ENCODE results near the gene KANK3.

KANK3 gene

GRCh38 chr19:8373867-8374813 lies 31.1 kb upstream of the KANK3 start:
- Histone ChIP-seq H3K4me1 (ENCODE audit: insufficient read depth, low read length, poor library complexity, severe bottlenecking) (no peaks in the 10 kb centered on the region), H3K4me2 (ENCODE audit: low read depth, low read length, poor library complexity, severe bottlenecking) (no peak overlapping the region), H3K9me3 (ENCODE audit: insufficient read depth, low read depth, low read length) (no peaks in the 10 kb centered on the region), H3K36me3 (ENCODE audit: insufficient read depth, low read length) (no peaks in the 10 kb centered on the region), H3F3A (ENCODE audit: low read depth) (no peaks in the 10 kb centered on the region), H3K9me2 (replicated peaks; ENCODE audit: low read depth, low read length) (no peaks in the 10 kb centered on the region), H3K4me3 (ENCODE audit: low read length, poor library complexity, severe bottlenecking) (no peak overlapping the region), H3K27me3 (ENCODE audit: insufficient read depth, low read length, poor library complexity, severe bottlenecking) (no peaks in the 10 kb centered on the region), H2AFZ (ENCODE audit: low read length) (no peak overlapping the region), H3K79me2 (ENCODE audit: insufficient read depth, low read length) (no peaks in the 10 kb centered on the region), H3K9ac (ENCODE audit: low read depth, low read length, poor library complexity, severe bottlenecking) (no peak overlapping the region), H4K20me1 (ENCODE audit: insufficient read depth, low read length, poor library complexity, severe bottlenecking) (no peaks in the 10 kb centered on the region)
- TF ChIP-seq EZH2phosphoT487 (IDR thresholded peaks at IDR 0.05; ENCODE audit: borderline replicate concordance) (no peak), CTCF (conservative IDR thresholded peaks at IDR 0.05; ENCODE audit: low read length) (no peak)

GRCh38 chr19:8371011-8371804 lies 28.1 kb upstream of the KANK3 start:
- Histone ChIP-seq H2AFZ (ENCODE audit: low read length) (no peak overlapping the region), H4K20me1 (ENCODE audit: insufficient read depth, low read length, poor library complexity, severe bottlenecking) (no peaks in the 10 kb centered on the region), H3K9me3 (ENCODE audit: insufficient read depth, low read depth, low read length) (no peaks in the 10 kb centered on the region), H3K79me2 (ENCODE audit: insufficient read depth, low read length) (no peaks in the 10 kb centered on the region), H3K9me2 (replicated peaks; ENCODE audit: low read depth, low read length) (no peaks in the 10 kb centered on the region), H3K27me3 (ENCODE audit: insufficient read depth, low read length, poor library complexity, severe bottlenecking) (no peaks in the 10 kb centered on the region), H3F3A (ENCODE audit: low read depth) (no peaks in the 10 kb centered on the region), H3K4me1 (ENCODE audit: insufficient read depth, low read length, poor library complexity, severe bottlenecking) (no peaks in the 10 kb centered on the region), H3K4me3 (ENCODE audit: low read length, poor library complexity, severe bottlenecking) (no peak overlapping the region), H3K4me2 (ENCODE audit: low read depth, low read length, poor library complexity, severe bottlenecking) (no peak overlapping the region), H3K9ac (ENCODE audit: low read depth, low read length, poor library complexity, severe bottlenecking) (peak overlapping the region; percentile 12), H3K36me3 (ENCODE audit: insufficient read depth, low read length) (no peaks in the 10 kb centered on the region)
- TF ChIP-seq EZH2phosphoT487 (IDR thresholded peaks at IDR 0.05; ENCODE audit: borderline replicate concordance) (no peak), CTCF (conservative IDR thresholded peaks at IDR 0.05; ENCODE audit: low read length) (no peak)

GRCh38 chr19:8370176-8371010 lies 27.3 kb upstream of the KANK3 start:
- no peaks in the 10 kb centered on the region for H3K36me3 ChIP-seq (ENCODE audit: insufficient read depth, low read length)
- no peak overlapping the region for H3K4me2 ChIP-seq (ENCODE audit: low read depth, low read length, poor library complexity, severe bottlenecking)
- no peaks in the 10 kb centered on the region for H3K4me1 ChIP-seq (ENCODE audit: insufficient read depth, low read length, poor library complexity, severe bottlenecking)
- H2AFZ ChIP-seq (ENCODE audit: low read length): no peak overlapping the region
- no peaks in the 10 kb centered on the region for H3K79me2 ChIP-seq (ENCODE audit: insufficient read depth, low read length)
- H3K9me2 ChIP-seq (replicated peaks; ENCODE audit: low read depth, low read length): no peaks in the 10 kb centered on the region
- H3K9ac ChIP-seq (ENCODE audit: low read depth, low read length, poor library complexity, severe bottlenecking): peak overlapping the region; percentile 12
- H3K4me3 ChIP-seq (ENCODE audit: low read length, poor library complexity, severe bottlenecking): no peak overlapping the region
- no peaks in the 10 kb centered on the region for H3K9me3 ChIP-seq (ENCODE audit: insufficient read depth, low read depth, low read length)
- TF ChIP-seq CTCF (conservative IDR thresholded peaks at IDR 0.05; ENCODE audit: low read length) (no peak), EZH2phosphoT487 (IDR thresholded peaks at IDR 0.05; ENCODE audit: borderline replicate concordance) (no peak)
- no peaks in the 10 kb centered on the region for H3F3A ChIP-seq (ENCODE audit: low read depth)
- H3K27me3 ChIP-seq (ENCODE audit: insufficient read depth, low read length, poor library complexity, severe bottlenecking): no peaks in the 10 kb centered on the region
- no peaks in the 10 kb centered on the region for H4K20me1 ChIP-seq (ENCODE audit: insufficient read depth, low read length, poor library complexity, severe bottlenecking)

All from Loucy (cell line).